Stomach (tissue), 4 donors: ENCODE measurements around the gene OSBPL1A.

ENCODE experiments used
- POLR2A ChIP-seq, 4 donors: fragments of 450-650 bp; IDR thresholded peaks; one replicate each; pipeline ENCODE4 v1.6.1; 2016; ENCODE audit warnings: antibody characterized with exemption in 4 of 4, control low read depth in 2 of 4, mild to moderate bottlenecking in 1 of 4, moderate library complexity in 1 of 4
- POLR2AphosphoS5 ChIP-seq, 3 donors: sonication (generic); formaldehyde crosslinking; IDR thresholded peaks; one replicate each; pipeline ENCODE4 v1.6.1; 2016; ENCODE audit warnings: antibody characterized with exemption in 3 of 3
- TF ChIP-seq, protein P1 (sequence below), 7 experiments: fragments of 450-650 bp in 4 of 7; fragments of 200-600 bp in 3 of 7; sonication (generic) in 3 of 7; IDR thresholded peaks; one replicate each; pipeline ENCODE4 v1.5.1; 2016 to 2019; ENCODE audit warnings: antibody characterized with exemption in 7 of 7, control low read depth in 2 of 7, mild to moderate bottlenecking in 1 of 7

GRCh38 chr18:24220318-24220688 is 177.3 kb downstream of the OSBPL1A start:
- TF ChIP-seq POLR2A (IDR thresholded peaks at IDR 0.05) (no peak), POLR2AphosphoS5 (IDR thresholded peaks at IDR 0.05) (no peak)
- TF ChIP-seq, protein P1, sequence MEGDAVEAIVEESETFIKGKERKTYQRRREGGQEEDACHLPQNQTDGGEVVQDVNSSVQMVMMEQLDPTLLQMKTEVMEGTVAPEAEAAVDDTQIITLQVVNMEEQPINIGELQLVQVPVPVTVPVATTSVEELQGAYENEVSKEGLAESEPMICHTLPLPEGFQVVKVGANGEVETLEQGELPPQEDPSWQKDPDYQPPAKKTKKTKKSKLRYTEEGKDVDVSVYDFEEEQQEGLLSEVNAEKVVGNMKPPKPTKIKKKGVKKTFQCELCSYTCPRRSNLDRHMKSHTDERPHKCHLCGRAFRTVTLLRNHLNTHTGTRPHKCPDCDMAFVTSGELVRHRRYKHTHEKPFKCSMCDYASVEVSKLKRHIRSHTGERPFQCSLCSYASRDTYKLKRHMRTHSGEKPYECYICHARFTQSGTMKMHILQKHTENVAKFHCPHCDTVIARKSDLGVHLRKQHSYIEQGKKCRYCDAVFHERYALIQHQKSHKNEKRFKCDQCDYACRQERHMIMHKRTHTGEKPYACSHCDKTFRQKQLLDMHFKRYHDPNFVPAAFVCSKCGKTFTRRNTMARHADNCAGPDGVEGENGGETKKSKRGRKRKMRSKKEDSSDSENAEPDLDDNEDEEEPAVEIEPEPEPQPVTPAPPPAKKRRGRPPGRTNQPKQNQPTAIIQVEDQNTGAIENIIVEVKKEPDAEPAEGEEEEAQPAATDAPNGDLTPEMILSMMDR (IDR thresholded peaks at IDR 0.05), result no peak
